GM23338 (cell line): ENCODE data around the gene SEC22A. TPM values are rescaled to one million over a fixed set of nuclear protein-coding genes. Genes with fewer than 3 reads are reported as not detected.

Source experiments
- ATAC-seq: fragments of 200-7000 bp; cut with Tn5 transposase; 3 replicates; pipeline ENCODE4 v1.9.1; 2020
- DNase-seq: peaks from one replicate; pipeline ENCODE4 v3.0.0-alpha.2; 2015; ENCODE audit warnings: low spot score
- H2AFZ ChIP-seq: fragments of 200-600 bp; sonication (generic); 2 replicates; pipeline ENCODE4 v1.8.0; 2016; ENCODE audit warnings: antibody characterized with exemption, mild to moderate bottlenecking, moderate library complexity
- H3F3A ChIP-seq: fragments of 200-600 bp; sonication (generic); replicated peaks from 2 replicates; pipeline ENCODE4 v1.8.0; 2017; ENCODE audit warnings: antibody characterized with exemption, mixed run types, low read depth
- H3K27ac ChIP-seq: fragments of 200-600 bp; sonication (generic); 2 replicates; pipeline ENCODE4 v1.6.1; 2016; ENCODE audit warnings: low read depth
- H3K27me3 ChIP-seq: fragments of 200-600 bp; sonication (generic); 2 replicates; pipeline ENCODE4 v1.8.0; 2016; ENCODE audit warnings: mild to moderate bottlenecking, mixed run types, moderate library complexity; ENCODE audit not compliant: insufficient read depth
- H3K36me3 ChIP-seq: fragments of 200-600 bp; sonication (generic); 2 replicates; pipeline ENCODE4 v1.8.0; 2016; ENCODE audit warnings: mild to moderate bottlenecking; ENCODE audit not compliant: insufficient read depth
- H3K4me1 ChIP-seq: fragments of 200-600 bp; sonication (generic); 2 replicates; pipeline ENCODE4 v1.8.0; 2016; ENCODE audit warnings: mild to moderate bottlenecking, moderate library complexity; ENCODE audit not compliant: insufficient read depth
- H3K4me2 ChIP-seq: fragments of 200-600 bp; sonication (generic); 2 replicates; pipeline ENCODE4 v1.7.1; 2017; ENCODE audit warnings: mixed run types
- H3K4me3 ChIP-seq: fragments of 200-600 bp; sonication (generic); 2 replicates; pipeline ENCODE4 v1.6.1; 2016; ENCODE audit warnings: mixed run types
- H3K79me2 ChIP-seq: fragments of 200-600 bp; sonication (generic); replicated peaks from 2 replicates; pipeline ENCODE4 v1.8.0; 2017; ENCODE audit warnings: mild to moderate bottlenecking; ENCODE audit not compliant: insufficient read depth
- H3K9me2 ChIP-seq: fragments of 200-600 bp; sonication (generic); 2 replicates; pipeline ENCODE4 v1.8.0; 2017; ENCODE audit not compliant: insufficient read depth
- H4K20me1 ChIP-seq: fragments of 200-600 bp; sonication (generic); replicated peaks from 2 replicates; pipeline ENCODE4 v1.8.0; 2017; ENCODE audit warnings: mild to moderate bottlenecking; ENCODE audit not compliant: insufficient read depth
- H3K27ac Mint-ChIP-seq: 2 replicates; pipeline ENCODE4 v1.8.0; 2020; ENCODE audit warnings: inconsistent platforms, mild to moderate bottlenecking, moderate library complexity, mixed read lengths
- H3K27me3 Mint-ChIP-seq: 3 replicates; pipeline ENCODE4 v1.8.0; 2022; ENCODE audit warnings: low read depth, mild to moderate bottlenecking, moderate library complexity, mixed read lengths, inconsistent platforms; ENCODE audit not compliant: insufficient read depth, poor library complexity
- H3K36me3 Mint-ChIP-seq: 3 replicates; pipeline ENCODE4 v1.8.0; 2021; ENCODE audit warnings: low read depth, mild to moderate bottlenecking, inconsistent platforms, moderate library complexity, mixed read lengths
- H3K4me1 Mint-ChIP-seq: 3 replicates; pipeline ENCODE4 v1.8.0; 2020; ENCODE audit warnings: mild to moderate bottlenecking, inconsistent platforms, mixed read lengths
- H3K4me3 Mint-ChIP-seq: 3 replicates; pipeline ENCODE4 v1.8.0; 2021; ENCODE audit warnings: moderate library complexity, mild to moderate bottlenecking, inconsistent platforms, mixed read lengths
- H3K9me3 Mint-ChIP-seq: 3 replicates; pipeline ENCODE4 v1.8.0; 2020; ENCODE audit warnings: moderate library complexity, mild to moderate bottlenecking, inconsistent platforms, mixed read lengths
- EZH2 ChIP-seq: fragments of 200-600 bp; sonication (generic); IDR thresholded peaks from one replicate; pipeline ENCODE4 v1.8.0; 2017; ENCODE audit warnings: antibody characterized with exemption, mild to moderate bottlenecking, low read depth; ENCODE audit not compliant: unreplicated experiment
- EZH2phosphoT487 ChIP-seq: fragments of 200-600 bp; sonication (generic); IDR thresholded peaks from one replicate; pipeline ENCODE4 v1.8.1; 2018; ENCODE audit warnings: antibody characterized with exemption; ENCODE audit not compliant: unreplicated experiment
- NANOG ChIP-seq: IDR thresholded peaks from 2 replicates; pipeline ENCODE4 v1.6.1; 2016; ENCODE audit warnings: antibody characterized with exemption, borderline replicate concordance
- ZNF114 ChIP-seq: fragments of 250-450 bp; sonication (Bioruptor Pico); IDR thresholded peaks from 2 replicates; pipeline ENCODE4 v1.5.0; 2020; ENCODE audit warnings: mild to moderate bottlenecking, moderate library complexity
- ZNF331 ChIP-seq: fragments of 250-450 bp; sonication (Bioruptor Pico); IDR thresholded peaks from 2 replicates; pipeline ENCODE4 v1.5.0; 2020; ENCODE audit warnings: low read depth, mild to moderate bottlenecking, moderate library complexity
- ZNF462 ChIP-seq: fragments of 250-450 bp; sonication (Bioruptor Pico); IDR thresholded peaks from 2 replicates; pipeline ENCODE4 v1.5.0; 2020; ENCODE audit warnings: mild to moderate bottlenecking, moderate library complexity
- polyA plus RNA-seq: library from polyadenylated mRNA; unstranded; fragments of >200 nt; fragmentation: Nextera tagmentation; extraction: Ambion mirVana; gene quantifications from 2 replicates; pipeline ENCODE4 v1.2.1, GENCODE V29; 2016
- total RNA-seq: library from RNA; depleted of rRNA; stranded (reverse); fragments of >200 nt; shearing (Covaris generic); gene quantifications from 2 replicates; pipeline ENCODE4 v1.2.3, GENCODE V29; 2014

Gene SEC22A
- total and polyA plus RNA-seq, 2 experiments from 2014 or later: 11.2 to 24.1 TPM

GRCh38 chr3:123270818-123271217 lies 69.1 kb downstream of the SEC22A start (continued):
- TF ChIP-seq ZNF462 (CRISPR knock-in tag): no peak
- TF ChIP-seq EZH2phosphoT487: no peak
- no peak for TF ChIP-seq ZNF114 (CRISPR knock-in tag)
- no peak for TF ChIP-seq NANOG
- TF ChIP-seq ZNF331 (CRISPR knock-in tag): no peak
- TF ChIP-seq EZH2: no peak

GRCh38 chr3:123271466-123272159 lies 69.9 kb downstream of the SEC22A start:
- Mint-ChIP-seq H3K27me3 (no peaks in the 10 kb centered on the region), H3K9me3 (no peaks in the 10 kb centered on the region), H3K4me1 (peaks cover 9% of the 10 kb centered on the region; the same call in 2 of the 3 replicates), H3K4me3 (no peak overlapping the region), H3K27ac (peak overlapping the region; percentile 29; the same call in 1 of the 2 replicates), H3K36me3 (peaks cover 4% of the 10 kb centered on the region; the same call in 2 of the 3 replicates)
- no peaks in the 10 kb centered on the region for H3K79me2 ChIP-seq
- H3K4me1 ChIP-seq: peaks cover 9% of the 10 kb centered on the region
- DNase-seq (no peak), ATAC-seq (no peak)
- TF ChIP-seq ZNF462 (CRISPR knock-in tag) (no peak), ZNF331 (CRISPR knock-in tag) (no peak)
- H3K36me3 ChIP-seq: no peaks in the 10 kb centered on the region
- H3K4me2 ChIP-seq: no peak overlapping the region
- no peak overlapping the region for H2AFZ ChIP-seq
- no peak overlapping the region for H3K27ac ChIP-seq
- H3F3A ChIP-seq: no peaks in the 10 kb centered on the region
- no peaks in the 10 kb centered on the region for H3K27me3 ChIP-seq
- H4K20me1 ChIP-seq: no peaks in the 10 kb centered on the region
- no peak overlapping the region for H3K4me3 ChIP-seq
- H3K9me2 ChIP-seq: no peaks in the 10 kb centered on the region
